ENCODE data around the gene C1orf21. TPM values are rescaled to one million over a fixed set of nuclear protein-coding genes. Genes with fewer than 3 reads are reported as not detected.

C1orf21 gene
- total and polyA plus RNA-seq, 12 donors, result 23.2 to 177 (median 87.9) TPM

DNA sequence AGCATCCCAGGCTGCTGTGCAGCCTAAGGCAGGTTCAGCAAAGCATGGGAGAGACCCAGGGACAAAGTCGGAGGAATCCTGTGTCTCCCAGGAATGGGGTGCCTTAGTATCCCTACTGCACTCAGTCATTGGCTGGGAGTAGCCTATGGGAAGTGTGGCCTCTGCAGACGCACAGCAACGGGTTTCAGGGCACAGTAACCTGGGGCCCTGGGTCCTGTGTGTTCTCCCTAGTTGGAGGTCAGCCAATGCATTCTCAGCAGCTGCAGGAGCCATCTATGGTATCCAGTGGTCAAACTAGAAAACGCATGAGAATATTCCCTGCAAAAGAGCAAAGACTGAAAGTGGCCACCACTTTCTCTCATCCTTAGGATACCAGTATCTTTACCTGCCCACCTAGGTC, 13.7 kb upstream of the C1orf21 start:
- H3K27me3 ChIP-seq, result no peaks in the 10 kb centered on the region
- 68 to 85% (median 78%) methylated on average over 4 of the region's 4 CpGs for WGBS, 4 donors
- no peaks in the 10 kb centered on the region for H3K4me1 ChIP-seq (replicated peaks in 1 of 2)
- TF ChIP-seq, protein P1, sequence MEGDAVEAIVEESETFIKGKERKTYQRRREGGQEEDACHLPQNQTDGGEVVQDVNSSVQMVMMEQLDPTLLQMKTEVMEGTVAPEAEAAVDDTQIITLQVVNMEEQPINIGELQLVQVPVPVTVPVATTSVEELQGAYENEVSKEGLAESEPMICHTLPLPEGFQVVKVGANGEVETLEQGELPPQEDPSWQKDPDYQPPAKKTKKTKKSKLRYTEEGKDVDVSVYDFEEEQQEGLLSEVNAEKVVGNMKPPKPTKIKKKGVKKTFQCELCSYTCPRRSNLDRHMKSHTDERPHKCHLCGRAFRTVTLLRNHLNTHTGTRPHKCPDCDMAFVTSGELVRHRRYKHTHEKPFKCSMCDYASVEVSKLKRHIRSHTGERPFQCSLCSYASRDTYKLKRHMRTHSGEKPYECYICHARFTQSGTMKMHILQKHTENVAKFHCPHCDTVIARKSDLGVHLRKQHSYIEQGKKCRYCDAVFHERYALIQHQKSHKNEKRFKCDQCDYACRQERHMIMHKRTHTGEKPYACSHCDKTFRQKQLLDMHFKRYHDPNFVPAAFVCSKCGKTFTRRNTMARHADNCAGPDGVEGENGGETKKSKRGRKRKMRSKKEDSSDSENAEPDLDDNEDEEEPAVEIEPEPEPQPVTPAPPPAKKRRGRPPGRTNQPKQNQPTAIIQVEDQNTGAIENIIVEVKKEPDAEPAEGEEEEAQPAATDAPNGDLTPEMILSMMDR (IDR thresholded peaks at IDR 0.05), result no peak
- TF ChIP-seq POLR2A (IDR thresholded peaks at IDR 0.05), result no peak
- no peak overlapping the region for H3K27ac ChIP-seq
- H3K36me3 ChIP-seq (replicated peaks in 1 of 2), result no peaks in the 10 kb centered on the region
- H3K9me3 ChIP-seq (replicated peaks in 1 of 3), result no peaks in the 10 kb centered on the region
- no peak for DNase-seq
- intact Hi-C loops (cut with DNase I), result no loop called here
- H3K4me3 ChIP-seq, result no peak overlapping the region

DNA sequence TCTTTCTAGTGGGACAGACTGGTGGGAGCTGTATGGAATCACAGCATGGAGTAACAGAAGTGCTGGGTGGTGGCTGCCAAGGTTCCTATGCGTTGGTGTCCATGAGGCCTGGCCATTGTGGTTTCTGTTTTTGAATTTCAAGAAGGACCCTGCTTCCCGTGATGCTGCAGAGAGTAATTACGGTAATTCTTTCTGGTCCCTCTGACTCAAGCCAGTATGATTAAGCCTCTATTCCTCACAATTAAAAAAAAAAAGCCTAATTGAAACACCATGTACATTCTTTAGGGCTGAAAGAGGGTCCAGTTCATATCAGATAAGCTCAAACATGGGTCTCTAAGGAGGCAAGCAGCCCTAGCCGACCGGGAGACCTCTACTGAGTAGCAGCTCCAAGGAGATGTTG, 10.5 kb upstream of the C1orf21 start:
- no peak for DNase-seq
- WGBS, 4 donors, result 85 to 97% (median 91%) methylated on average over 5 of the region's 5 CpGs
- H3K4me3 ChIP-seq, result no peak overlapping the region
- no peaks in the 10 kb centered on the region for H3K4me1 ChIP-seq (replicated peaks in 1 of 2)
- no peak overlapping the region for H3K27ac ChIP-seq
- intact Hi-C loops (cut with DNase I), result no loop called here
- TF ChIP-seq, protein P1 (IDR thresholded peaks at IDR 0.05), result no peak
- TF ChIP-seq POLR2A (IDR thresholded peaks at IDR 0.05), result no peak
- H3K9me3 ChIP-seq (replicated peaks in 1 of 3), result no peaks in the 10 kb centered on the region
- no peaks in the 10 kb centered on the region for H3K27me3 ChIP-seq
- no peaks in the 10 kb centered on the region for H3K36me3 ChIP-seq (replicated peaks in 1 of 2)

DNA sequence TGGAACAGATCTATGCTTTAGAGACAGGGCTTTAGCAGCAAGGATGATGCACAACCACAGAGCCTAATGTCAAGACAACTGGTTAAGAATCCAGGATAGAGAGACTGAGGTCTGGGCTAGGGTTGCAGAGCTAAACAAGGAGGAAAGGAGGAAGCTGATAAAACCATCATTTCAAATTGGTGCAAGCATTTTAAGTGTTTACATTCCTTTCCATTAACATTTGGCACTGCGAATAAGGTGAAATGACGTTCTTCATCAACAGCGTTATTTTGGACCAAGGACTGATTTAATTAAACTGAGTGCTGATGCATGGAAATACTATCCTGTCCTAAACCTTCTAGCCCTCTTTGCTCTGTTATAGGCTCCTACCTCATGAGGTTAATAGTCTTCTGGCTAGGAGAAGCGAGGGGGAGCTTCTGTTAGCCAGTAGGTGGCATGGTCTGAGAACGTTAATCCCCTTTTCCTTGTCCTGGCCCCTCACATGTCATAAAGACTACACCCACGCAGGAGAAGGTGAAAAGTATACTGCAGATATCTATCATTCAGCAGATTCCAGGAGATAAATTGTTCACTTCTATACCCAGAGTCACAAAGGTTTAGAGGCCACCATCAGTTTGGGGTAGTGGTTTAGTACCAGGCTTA, 7.6 kb upstream of the C1orf21 start:
- WGBS, 4 donors, result 68 to 75% (median 72%) methylated on average over 6 of the region's 6 CpGs
- H3K36me3 ChIP-seq (replicated peaks in 1 of 2), result no peaks in the 10 kb centered on the region
- TF ChIP-seq, protein P1 (IDR thresholded peaks at IDR 0.05), result no peak
- TF ChIP-seq POLR2A (IDR thresholded peaks at IDR 0.05), result no peak
- H3K4me3 ChIP-seq, result no peak overlapping the region
- no peaks in the 10 kb centered on the region for H3K27me3 ChIP-seq
- DNase-seq, result no peak
- intact Hi-C loops (cut with DNase I), result no loop called here
- H3K4me1 ChIP-seq (replicated peaks in 1 of 2), result no peaks in the 10 kb centered on the region
- no peak overlapping the region for H3K27ac ChIP-seq
- H3K9me3 ChIP-seq (replicated peaks in 1 of 3), result no peaks in the 10 kb centered on the region

DNA sequence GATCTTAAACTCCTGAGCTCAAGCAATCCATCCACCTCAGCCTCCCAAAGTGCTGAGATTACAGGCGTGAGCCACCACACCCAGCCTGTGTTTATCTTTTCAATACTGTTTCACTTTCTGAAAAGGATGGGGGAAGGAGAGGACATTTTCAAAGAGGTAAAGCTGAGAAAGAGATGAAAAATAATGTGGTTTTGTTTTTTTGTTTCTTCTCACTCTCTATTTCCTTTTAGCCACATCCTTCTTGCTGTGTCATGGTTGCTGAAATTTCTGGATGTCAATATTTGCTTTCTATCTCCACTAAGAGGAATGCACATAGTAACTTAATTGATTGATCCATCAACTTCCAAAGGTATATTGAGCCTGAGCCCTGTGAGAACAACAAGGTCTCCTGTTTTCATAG, 6.4 kb upstream of the C1orf21 start:
- no peak for TF ChIP-seq POLR2A (IDR thresholded peaks at IDR 0.05)
- TF ChIP-seq, protein P1 (IDR thresholded peaks at IDR 0.05), result no peak
- no peaks in the 10 kb centered on the region for H3K9me3 ChIP-seq (replicated peaks in 1 of 3)
- H3K27me3 ChIP-seq, result no peaks in the 10 kb centered on the region
- DNase-seq, result no peak
- no peak overlapping the region for H3K4me3 ChIP-seq
- WGBS, 4 donors, result 85 to 96% (median 91%) methylated on average over 1 of the region's 1 CpG
- intact Hi-C loops (cut with DNase I), result loop anchor here (10.0 kb wide), 1 partner anchor 284 kb away; no protein-coding TSS in a partner anchor
- H3K27ac ChIP-seq, result no peak overlapping the region
- no peaks in the 10 kb centered on the region for H3K36me3 ChIP-seq (replicated peaks in 1 of 2)
- H3K4me1 ChIP-seq (replicated peaks in 1 of 2), result no peaks in the 10 kb centered on the region
